ENCODE results near the gene ZPBP2.
"Not testable (repeated sequence)": the region's sequence is repeated elsewhere in the genome, so short reads cannot be mapped to it uniquely, and the experiment has no call there.

Gene ZPBP2

GRCh38 chr17:39855911-39856649, 11.9 kb upstream of the ZPBP2 start:
- DNase-seq (ENCODE audit: low read depth in 2 of 2) = not testable (repeated sequence)

GRCh38 chr17:39861235-39861634, 6.8 kb upstream of the ZPBP2 start:
- no peak for DNase-seq (ENCODE audit: low read depth in 2 of 2)

GRCh38 chr17:39863244-39863917, 4.6 kb upstream of the ZPBP2 start:
- no peak for DNase-seq (ENCODE audit: low read depth in 2 of 2)

- peak; percentile 82 to 86 for DNase-seq (ENCODE audit: low read depth in 2 of 2)
Measured at GRCh38 chr17:39863918-39864746, 3.9 kb upstream of the ZPBP2 start, which contains the start of gene IKZF3. Gene IKZF3, minus strand, starts transcription at chr17:39864312. Its CDS starts 186 bp downstream, at chr17:39864126.

- DNase-seq (ENCODE audit: low read depth in 2 of 2) = no peak
Measured at GRCh38 chr17:39866013-39866730, 1.8 kb upstream of the ZPBP2 start.

- DNase-seq (ENCODE audit: low read depth in 2 of 2) = peak; percentile 47 to 49
Measured at GRCh38 chr17:39867084-39867879, 720 bp upstream of the ZPBP2 start.

GRCh38 chr17:39868554-39868942, 546 bp downstream of the ZPBP2 start:
- DNase-seq (ENCODE audit: low read depth in 2 of 2) = no peak

- DNase-seq (ENCODE audit: low read depth in 2 of 2) = no peak
Measured at GRCh38 chr17:39870776-39871175, 2.8 kb downstream of the ZPBP2 start.

- no peak for DNase-seq (ENCODE audit: low read depth in 2 of 2)
Measured at GRCh38 chr17:39871801-39872200, 3.8 kb downstream of the ZPBP2 start.

GRCh38 chr17:39872751-39873150, 4.7 kb downstream of the ZPBP2 start:
- no peak for DNase-seq (ENCODE audit: low read depth in 2 of 2)

GRCh38 chr17:39886102-39886501, 18.1 kb downstream of the ZPBP2 start:
- not testable (repeated sequence) for DNase-seq (ENCODE audit: low read depth in 2 of 2)

GRCh38 chr17:39887078-39887477, 19.1 kb downstream of the ZPBP2 start:
- DNase-seq (ENCODE audit: low read depth in 2 of 2) = no peak

GRCh38 chr17:39889200-39889599, 21.2 kb downstream of the ZPBP2 start:
- no peak for DNase-seq (ENCODE audit: low read depth in 2 of 2)

GRCh38 chr17:39894681-39895376, 26.8 kb downstream of the ZPBP2 start:
- DNase-seq (ENCODE audit: low read depth in 2 of 2) = no peak

GRCh38 chr17:39898088-39898487, 30.1 kb downstream of the ZPBP2 start:
- DNase-seq (ENCODE audit: low read depth in 2 of 2) = no peak

- DNase-seq (ENCODE audit: low read depth in 2 of 2) = no peak
Measured at GRCh38 chr17:39899215-39899614, 31.2 kb downstream of the ZPBP2 start.

- not testable (repeated sequence) for DNase-seq (ENCODE audit: low read depth in 2 of 2)
Measured at GRCh38 chr17:39902027-39902426, 34.0 kb downstream of the ZPBP2 start.

- no peak for DNase-seq (ENCODE audit: low read depth in 2 of 2)
Measured at GRCh38 chr17:39903158-39903884, 35.3 kb downstream of the ZPBP2 start.

- no peak for DNase-seq (ENCODE audit: low read depth in 2 of 2)
Measured at GRCh38 chr17:39904990-39905288, 36.9 kb downstream of the ZPBP2 start.
